Adrenal gland (tissue), 5 donors: ENCODE data around the gene ANKRD18B.
"Not testable (repeated sequence)": the region's sequence is repeated elsewhere in the genome, so short reads cannot be mapped to it uniquely, and the experiment has no call there.

ENCODE experiments used
- CTCF ChIP-seq, 6 experiments: fragments of 450-650 bp in 4 of 6; fragments of 200-600 bp in 2 of 6; sonication (generic) in 1 of 6; IDR thresholded peaks; 1 replicate in 5 of 6; 2 replicates in 1 of 6; pipeline versions ENCODE4 v1.5.1 to v1.8.0; 2016 to 2021; ENCODE audit warnings: antibody characterized with exemption in 6 of 6, mild to moderate bottlenecking in 2 of 6, moderate library complexity in 1 of 6
- POLR2A ChIP-seq, 2 donors: fragments of 450-650 bp; IDR thresholded peaks; one replicate each; pipeline ENCODE4 v1.6.1; 2017; ENCODE audit warnings: antibody characterized with exemption in 2 of 2, mild to moderate bottlenecking in 2 of 2, moderate library complexity in 1 of 2
- donor health status: DM: no; HTN: no; CAD: no.

- TF ChIP-seq CTCF, POLR2A (IDR thresholded peaks at IDR 0.05): not testable (repeated sequence)
Observed at GRCh38 chr9:33521861-33522260, 2.2 kb upstream of the ANKRD18B start.
